Peyer's patch (tissue), 4 donors: Measurements from ENCODE around the gene BSPRY. TPM values are rescaled to one million over a fixed set of nuclear protein-coding genes. Genes with fewer than 3 reads are reported as not detected.
"Not testable (repeated sequence)": the region's sequence is repeated elsewhere in the genome, so short reads cannot be mapped to it uniquely, and the experiment has no call there.

Source experiments
- DNase-seq, 3 donors: peaks; one replicate each; pipeline ENCODE4 v3.0.0-alpha.2; 2017 to 2019
- H3K27ac ChIP-seq, 4 donors: fragments of 200-600 bp; sonication (generic); one replicate each; pipeline ENCODE4 v1.5.1; 2016 to 2019
- H3K27me3 ChIP-seq, 2 donors: fragments of 200-600 bp; sonication (generic); one replicate each; pipeline ENCODE4 v1.5.1; 2019
- H3K36me3 ChIP-seq, 3 donors: fragments of 200-600 bp; sonication (generic); one replicate each; pipeline ENCODE4 v1.5.1; 2016 to 2019
- H3K4me1 ChIP-seq, 4 donors: fragments of 200-600 bp; sonication (generic); one replicate each; pipeline ENCODE4 v1.5.1; 2016 to 2019
- H3K4me3 ChIP-seq, 4 donors: fragments of 200-600 bp; sonication (generic); 1 replicate in 3 of 4; 2 replicates in 1 of 4; pipeline ENCODE4 v1.5.1; 2016 to 2019; ENCODE audit warnings: mild to moderate bottlenecking in 1 of 4
- H3K9me3 ChIP-seq, 4 donors: fragments of 200-600 bp; sonication (generic); one replicate each; pipeline ENCODE4 v1.5.1; 2016 to 2019; ENCODE audit warnings: mild to moderate bottlenecking in 1 of 4
- POLR2A ChIP-seq, 2 donors: fragments of 450-650 bp; IDR thresholded peaks; one replicate each; pipeline ENCODE4 v1.5.1; 2017; ENCODE audit warnings: antibody characterized with exemption in 2 of 2, mild to moderate bottlenecking in 2 of 2, moderate library complexity in 2 of 2
- total RNA-seq, 4 donors: library from RNA; depleted of rRNA; stranded (reverse); fragments of >200 nt; gene quantifications; one replicate each; pipeline ENCODE4 v1.1.0, GENCODE V29; 2016
- TF ChIP-seq, protein P1 (sequence below), 6 experiments: fragments of 450-650 bp in 4 of 6; fragments of 200-600 bp in 2 of 6; sonication (generic) in 1 of 6; IDR thresholded peaks; one replicate each; pipeline ENCODE4 v1.5.1; 2017 to 2019; ENCODE audit warnings: antibody characterized with exemption in 6 of 6, mild to moderate bottlenecking in 3 of 6, moderate library complexity in 1 of 6

Gene BSPRY
- total RNA-seq, 4 donors from 2014 or later = 11.6 to 20.8 (median 15.8) TPM

DNA sequence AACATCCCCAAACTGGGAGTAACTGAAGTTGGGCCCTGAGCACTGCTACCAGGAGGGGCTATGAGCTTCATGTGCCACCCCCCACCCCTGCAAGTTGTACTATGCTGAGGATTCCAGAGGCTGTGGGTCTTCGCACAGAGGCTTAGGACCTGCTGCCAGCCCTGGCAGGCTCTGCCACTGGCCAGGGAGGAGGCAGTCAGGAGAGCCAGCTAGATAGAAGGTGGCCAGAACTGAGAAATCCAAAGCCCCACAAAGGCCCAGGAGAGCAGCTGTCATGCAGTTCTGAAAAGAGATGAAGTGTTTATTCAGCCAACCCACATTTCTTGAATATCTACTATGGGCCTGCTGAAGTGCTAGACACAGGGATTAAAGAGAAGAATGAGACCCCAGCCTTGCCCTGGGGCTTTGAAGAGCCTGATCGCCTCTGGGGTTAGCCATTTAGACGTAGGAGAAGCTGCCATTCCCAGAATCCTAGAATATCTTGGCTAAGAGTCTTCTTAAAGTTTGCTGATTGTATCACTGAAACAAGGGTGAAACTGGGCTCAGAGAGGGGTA, 50.4 kb downstream of the BSPRY start:
- H3K4me1 ChIP-seq = peaks cover 0 to 35% (median 9%) of the 10 kb centered on the region in 4 donors
- TF ChIP-seq POLR2A (IDR thresholded peaks at IDR 0.05) = no peak
- TF ChIP-seq, protein P1, sequence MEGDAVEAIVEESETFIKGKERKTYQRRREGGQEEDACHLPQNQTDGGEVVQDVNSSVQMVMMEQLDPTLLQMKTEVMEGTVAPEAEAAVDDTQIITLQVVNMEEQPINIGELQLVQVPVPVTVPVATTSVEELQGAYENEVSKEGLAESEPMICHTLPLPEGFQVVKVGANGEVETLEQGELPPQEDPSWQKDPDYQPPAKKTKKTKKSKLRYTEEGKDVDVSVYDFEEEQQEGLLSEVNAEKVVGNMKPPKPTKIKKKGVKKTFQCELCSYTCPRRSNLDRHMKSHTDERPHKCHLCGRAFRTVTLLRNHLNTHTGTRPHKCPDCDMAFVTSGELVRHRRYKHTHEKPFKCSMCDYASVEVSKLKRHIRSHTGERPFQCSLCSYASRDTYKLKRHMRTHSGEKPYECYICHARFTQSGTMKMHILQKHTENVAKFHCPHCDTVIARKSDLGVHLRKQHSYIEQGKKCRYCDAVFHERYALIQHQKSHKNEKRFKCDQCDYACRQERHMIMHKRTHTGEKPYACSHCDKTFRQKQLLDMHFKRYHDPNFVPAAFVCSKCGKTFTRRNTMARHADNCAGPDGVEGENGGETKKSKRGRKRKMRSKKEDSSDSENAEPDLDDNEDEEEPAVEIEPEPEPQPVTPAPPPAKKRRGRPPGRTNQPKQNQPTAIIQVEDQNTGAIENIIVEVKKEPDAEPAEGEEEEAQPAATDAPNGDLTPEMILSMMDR (IDR thresholded peaks at IDR 0.05) = no peak

DNA sequence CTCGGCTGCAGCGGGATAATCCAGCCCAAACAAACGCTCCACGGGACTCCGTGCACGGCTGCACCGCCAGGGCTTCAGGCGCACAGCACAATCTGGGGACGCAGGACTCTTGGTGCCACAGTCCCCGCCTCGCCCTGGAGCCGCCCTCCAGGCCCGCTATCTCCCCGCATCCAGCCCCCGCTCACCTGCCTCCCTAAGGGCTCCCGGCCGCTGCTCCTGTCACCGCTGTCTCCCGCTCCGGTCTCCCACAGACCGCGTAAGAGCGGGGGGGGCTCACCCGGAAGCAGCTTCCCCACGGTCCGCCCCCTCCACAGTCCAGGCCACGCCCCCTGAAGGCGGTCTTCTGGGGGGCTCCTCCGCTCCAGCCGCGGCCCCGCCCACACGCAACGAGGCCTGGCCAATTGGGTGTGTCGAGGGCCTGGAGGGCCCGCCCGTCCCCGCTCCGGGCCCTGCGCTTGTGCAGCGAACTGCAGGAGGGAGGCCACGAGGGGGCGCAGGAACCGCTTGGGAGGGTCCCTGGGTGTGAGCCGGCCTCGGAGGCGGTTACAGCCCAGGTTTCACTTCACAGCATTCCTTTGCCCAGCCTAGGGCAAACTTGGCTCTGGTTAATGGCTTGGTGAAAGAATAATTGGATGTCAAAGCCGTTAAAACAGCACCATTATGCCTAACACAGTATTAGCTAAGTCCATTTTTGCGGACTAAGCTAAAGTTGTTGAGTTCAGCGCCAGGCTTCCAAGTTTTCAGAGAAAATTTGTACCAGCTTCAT, 51.9 kb downstream of the BSPRY start, which contains the start of gene ALAD:
Gene ALAD, minus strand, starts transcription at position 258 of the 766 bp plus-strand sequence. CDS start 7,725 bp downstream, outside the sequence.
- Histone ChIP-seq H3K27me3 (no peaks in the 10 kb centered on the region), H3K27ac (peak within 1 kb of the TSS; percentile 61 to 85 (median 68)), H3K4me1 (peaks cover 0 to 30% (median 9%) of the 10 kb centered on the region in 4 donors), H3K9me3 (no peaks in the 10 kb centered on the region), H3K36me3 (no peaks in the 10 kb centered on the region), H3K4me3 (peak within 1 kb of the TSS; percentile 72 to 82 (median 79))
- peak; percentile 76 to 79 for TF ChIP-seq POLR2A (IDR thresholded peaks at IDR 0.05)
- TF ChIP-seq, protein P1 (IDR thresholded peaks at IDR 0.05) = peak; percentile 90 to 98 (median 96)
- peak; percentile 99 to 100 (median 100) for DNase-seq

More for the DNA sequence above, 50.4 kb downstream of the BSPRY start:
- Histone ChIP-seq H3K9me3 (no peaks in the 10 kb centered on the region), H3K27me3 (no peaks in the 10 kb centered on the region), H3K36me3 (no peaks in the 10 kb centered on the region), H3K4me3 (peak overlapping the region in 1 of 4 donors; percentile 80), H3K27ac (no peak overlapping the region)
- no peak for DNase-seq

DNA sequence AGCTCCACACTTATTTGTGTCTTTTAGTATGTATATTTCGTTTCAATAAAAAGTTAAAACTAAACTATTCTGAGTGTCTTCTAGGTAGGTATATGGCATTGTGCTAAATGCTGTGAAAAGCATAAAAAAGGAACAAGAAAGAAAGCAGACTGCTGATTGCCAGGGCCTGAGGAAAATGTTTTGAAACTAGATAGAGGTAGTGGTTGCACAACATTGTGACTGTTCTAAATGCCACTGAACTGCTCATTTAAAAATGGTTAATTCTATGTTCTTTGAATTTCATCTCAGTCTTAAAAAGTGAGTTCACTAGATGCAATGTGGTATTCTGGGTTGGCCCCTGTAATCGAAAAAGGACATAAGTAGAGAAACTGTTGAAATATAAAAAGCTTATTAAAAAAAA, 54.3 kb downstream of the BSPRY start:
- Histone ChIP-seq H3K36me3 (peaks cover 0 to 12% (median 0%) of the 10 kb centered on the region in 3 donors), H3K4me3 (no peak overlapping the region), H3K27me3 (no peaks in the 10 kb centered on the region), H3K4me1 (peaks cover 0 to 31% (median 9%) of the 10 kb centered on the region in 4 donors), H3K9me3 (no peaks in the 10 kb centered on the region), H3K27ac (no peak overlapping the region)
- no peak for DNase-seq
- TF ChIP-seq, protein P1 (IDR thresholded peaks at IDR 0.05) = no peak
- no peak for TF ChIP-seq POLR2A (IDR thresholded peaks at IDR 0.05)

DNA sequence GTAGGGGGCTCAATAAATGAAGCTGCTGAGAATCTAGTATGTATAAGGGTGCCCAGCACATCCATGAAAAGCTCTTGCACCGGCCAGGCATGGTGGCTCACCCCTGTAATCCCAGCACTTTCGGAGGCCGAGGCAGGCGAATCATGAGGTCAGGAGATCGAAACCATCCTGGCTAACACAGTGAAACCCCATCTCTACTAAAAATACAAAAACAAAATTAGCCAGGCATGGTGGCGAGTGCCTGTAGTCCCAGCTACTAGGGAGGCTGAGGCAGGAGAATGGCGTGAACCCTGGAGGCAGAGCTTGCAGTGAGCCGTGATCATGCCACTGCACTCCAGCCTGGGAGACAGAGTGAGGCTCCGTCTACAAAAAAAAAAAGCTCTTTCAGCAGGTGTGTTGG, 57.0 kb downstream of the BSPRY start:
- H3K4me3 ChIP-seq, H3K27ac ChIP-seq: not testable (repeated sequence)

DNA sequence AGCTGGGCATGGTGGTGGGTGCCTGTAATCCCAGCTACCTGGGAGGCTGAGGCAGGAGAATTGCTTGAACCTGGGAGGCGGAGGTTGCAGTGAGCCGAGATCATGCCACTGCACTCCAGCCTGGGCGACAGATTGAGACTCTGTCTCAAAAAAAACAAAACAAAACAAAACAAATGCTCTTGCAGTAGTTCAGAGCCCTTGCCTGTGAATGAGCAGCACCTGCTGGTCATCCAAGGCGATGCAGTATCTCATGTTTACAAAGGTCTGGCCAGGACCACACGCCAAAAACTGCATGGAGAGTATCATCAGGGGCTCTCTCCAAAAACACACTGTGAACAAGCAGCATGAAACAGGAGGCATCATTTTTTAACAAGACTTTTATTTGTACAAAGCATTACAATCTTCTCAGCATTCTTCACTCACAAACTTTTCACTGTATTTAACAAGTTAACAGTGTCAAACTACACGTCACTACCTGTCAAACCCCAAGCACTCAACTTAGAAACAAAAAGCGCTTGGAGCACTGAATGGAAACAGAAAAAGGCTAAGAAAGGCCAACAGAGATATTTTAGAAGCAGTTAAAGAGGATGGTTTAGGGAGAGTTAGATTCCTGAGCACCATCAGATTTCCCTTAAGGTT, 57.7 kb downstream of the BSPRY start:
- TF ChIP-seq, protein P1 (IDR thresholded peaks at IDR 0.05) = peak; percentile 29 to 92 (median 79)
- not testable (repeated sequence) for H3K4me3 ChIP-seq, H3K9me3 ChIP-seq, H3K27me3 ChIP-seq, H3K27ac ChIP-seq
- H3K4me1 ChIP-seq = peaks cover 0 to 20% (median 5%) of the 10 kb centered on the region in 4 donors
- peak; percentile 56 to 85 (median 67) for DNase-seq
- peaks cover 0 to 15% (median 0%) of the 10 kb centered on the region in 3 donors for H3K36me3 ChIP-seq

More for the DNA sequence above, 57.0 kb downstream of the BSPRY start:
- peaks cover 0 to 25% (median 7%) of the 10 kb centered on the region in 4 donors for H3K4me1 ChIP-seq
- not testable (repeated sequence) for H3K9me3 ChIP-seq, DNase-seq, H3K27me3 ChIP-seq
- H3K36me3 ChIP-seq = peaks cover 0 to 15% (median 0%) of the 10 kb centered on the region in 3 donors
